SHP77 (cell line): ENCODE results near the gene GABRQ.
"Not testable (repeated sequence)": the region's sequence is repeated elsewhere in the genome, so short reads cannot be mapped to it uniquely, and the experiment has no call there.

Source experiments
- DNase-seq, 2 experiments: peaks; one replicate each; lab custom pipeline; 2025; lab: John Stamatoyannopoulos, UW

GABRQ gene

DNA sequence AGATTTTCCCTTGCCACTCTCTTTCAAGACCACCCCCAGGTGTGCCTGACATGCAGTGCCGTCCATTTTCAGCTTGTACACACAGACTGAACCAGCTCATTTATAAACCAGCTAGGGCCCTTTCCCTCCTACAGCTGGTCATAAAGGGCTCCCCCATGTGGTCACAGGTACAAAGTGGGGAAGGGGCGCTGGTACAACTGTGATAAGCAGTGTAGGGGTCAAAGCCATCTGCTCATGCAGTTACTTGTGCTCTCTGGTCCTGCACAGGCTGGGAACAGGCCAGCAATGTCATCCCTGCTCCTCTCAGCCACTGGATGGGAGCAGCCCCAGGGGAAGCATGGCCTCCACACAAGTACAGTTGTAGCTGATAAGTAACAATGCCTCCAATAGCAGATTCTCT is 20.6 kb downstream of the GABRQ start:
- DNase-seq = peak; percentile 0 to 2

DNA sequence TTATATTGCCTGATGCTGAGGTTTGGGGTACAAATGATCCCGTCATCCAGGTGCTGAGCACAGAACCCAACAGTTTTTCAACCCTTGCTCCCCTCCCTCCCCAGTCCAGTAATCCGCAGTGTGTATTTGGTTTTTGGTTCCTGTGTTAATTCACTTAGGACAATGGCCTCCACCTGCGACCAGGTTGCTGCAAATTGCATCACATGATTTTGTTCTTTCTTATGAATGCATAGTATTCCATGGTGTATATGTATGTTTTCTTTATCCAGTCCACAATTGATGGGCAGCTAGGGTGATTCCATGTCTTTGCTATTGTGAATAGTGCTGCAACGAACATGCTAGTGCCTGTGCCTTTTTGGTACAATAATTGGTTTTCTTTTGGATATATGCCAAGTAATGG is 25.4 kb downstream of the GABRQ start:
- no peak for DNase-seq

DNA sequence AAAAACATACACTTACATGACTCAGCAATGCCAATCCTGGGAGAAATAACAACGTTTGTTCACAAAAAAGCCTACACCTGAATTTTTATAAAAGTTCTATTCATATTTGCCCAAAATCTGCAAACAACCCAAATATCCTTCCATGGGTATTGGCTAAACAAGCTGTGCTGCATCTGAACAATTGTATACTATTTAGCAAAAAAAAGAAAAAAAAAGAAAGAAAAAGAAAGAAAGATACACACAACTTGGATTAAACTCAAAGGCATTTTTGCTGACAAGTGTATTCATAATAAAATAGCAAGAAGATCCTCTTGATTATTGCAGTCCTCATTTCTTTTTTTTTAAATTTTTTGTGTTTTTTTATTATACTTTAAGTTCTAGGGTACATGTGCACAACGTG is 36.4 kb downstream of the GABRQ start:
- no peak for DNase-seq

DNA sequence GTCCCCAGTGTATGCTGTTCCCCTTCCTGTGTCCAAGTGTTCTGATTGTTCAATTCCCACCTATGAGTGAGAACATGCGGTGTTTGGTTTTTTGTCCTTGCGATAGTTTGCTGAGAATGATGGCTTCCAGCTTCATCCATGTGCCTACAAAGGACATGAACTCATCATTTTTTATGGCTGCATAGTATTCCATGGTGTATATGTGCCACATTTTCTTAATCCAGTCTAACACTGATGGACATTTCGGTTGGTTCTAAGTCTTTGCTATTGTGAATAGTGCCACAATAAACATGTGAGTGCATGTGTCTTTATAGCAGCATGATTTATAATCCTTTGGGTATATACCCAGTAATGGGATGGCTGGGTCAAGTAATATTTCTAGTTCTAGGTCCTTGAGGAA is 37.0 kb downstream of the GABRQ start:
- DNase-seq = not testable (repeated sequence)

DNA sequence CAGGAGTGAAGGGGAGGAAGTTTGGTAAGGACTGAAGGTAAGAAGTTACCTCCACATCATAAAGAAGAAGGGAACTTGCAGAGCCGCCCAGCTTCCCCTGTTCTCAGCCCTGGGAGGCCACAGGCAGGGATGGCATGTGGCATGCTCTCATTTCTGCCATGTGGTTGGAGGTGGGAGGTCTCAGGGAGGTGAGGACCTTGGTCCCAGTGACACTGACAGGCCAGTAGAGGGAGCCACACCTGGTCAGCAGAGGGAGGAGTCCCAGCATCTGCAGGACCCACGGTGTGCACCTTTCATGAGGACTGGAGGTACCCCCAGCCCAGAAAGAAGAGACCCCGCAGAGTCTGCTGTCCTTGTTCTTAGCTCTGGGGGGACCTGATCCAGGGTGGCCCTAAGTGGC is 43.3 kb downstream of the GABRQ start:
- not testable (repeated sequence) for DNase-seq

DNA sequence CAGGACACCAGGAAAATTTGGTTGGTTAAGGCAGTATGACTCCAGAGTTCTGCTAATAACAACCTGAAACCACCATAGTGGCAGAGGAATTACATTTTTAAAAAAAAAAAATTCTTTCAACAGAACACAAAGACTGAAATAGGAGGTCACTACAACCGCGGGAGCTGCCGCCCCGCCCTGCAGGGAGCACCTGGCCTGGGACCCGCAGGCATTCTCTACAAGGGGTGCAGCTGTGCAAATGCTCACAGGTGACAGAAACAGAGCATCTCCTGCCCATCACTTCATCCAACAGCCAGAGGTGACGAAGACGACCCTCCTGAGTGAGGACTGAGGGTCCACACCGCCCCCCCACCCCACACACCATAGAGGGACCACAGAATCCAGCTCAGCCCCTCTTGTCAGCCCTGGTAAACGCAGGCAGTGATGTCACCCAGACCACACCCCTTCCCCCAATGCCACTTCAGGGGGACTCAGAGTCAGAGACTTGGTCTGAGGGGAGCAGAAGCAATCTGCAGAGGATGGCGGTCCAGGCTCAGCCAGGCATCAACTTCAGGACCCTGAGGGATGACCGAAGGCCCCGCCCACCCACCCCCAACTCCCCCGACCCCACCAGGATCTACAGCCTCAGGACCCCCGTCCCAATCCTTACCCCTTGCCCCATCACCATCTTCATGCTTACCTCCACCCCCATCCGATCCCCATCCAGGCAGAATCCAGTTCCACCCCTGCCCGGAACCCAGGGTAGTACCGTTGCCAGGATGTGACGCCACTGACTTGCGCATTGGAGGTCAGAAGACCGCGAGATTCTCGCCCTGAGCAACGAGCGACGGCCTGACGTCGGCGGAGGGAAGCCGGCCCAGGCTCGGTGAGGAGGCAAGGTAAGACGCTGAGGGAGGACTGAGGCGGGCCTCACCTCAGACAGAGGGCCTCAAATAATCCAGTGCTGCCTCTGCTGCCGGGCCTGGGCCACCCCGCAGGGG is 60.5 kb downstream of the GABRQ start, which contains the start of gene MAGEA3:
Gene MAGEA3 (plus strand): TSS at position 843 of the 980 bp plus-strand sequence. CDS start 2,039 bp downstream, outside the sequence.
- DNase-seq = not testable (repeated sequence)

DNA sequence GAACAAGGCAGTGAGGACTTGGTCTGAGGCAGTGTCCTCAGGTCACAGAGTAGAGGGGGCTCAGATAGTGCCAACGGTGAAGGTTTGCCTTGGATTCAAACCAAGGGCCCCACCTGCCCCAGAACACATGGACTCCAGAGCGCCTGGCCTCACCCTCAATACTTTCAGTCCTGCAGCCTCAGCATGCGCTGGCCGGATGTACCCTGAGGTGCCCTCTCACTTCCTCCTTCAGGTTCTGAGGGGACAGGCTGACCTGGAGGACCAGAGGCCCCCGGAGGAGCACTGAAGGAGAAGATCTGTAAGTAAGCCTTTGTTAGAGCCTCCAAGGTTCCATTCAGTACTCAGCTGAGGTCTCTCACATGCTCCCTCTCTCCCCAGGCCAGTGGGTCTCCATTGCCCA is 62.7 kb downstream of the GABRQ start:
- not testable (repeated sequence) for DNase-seq

DNA sequence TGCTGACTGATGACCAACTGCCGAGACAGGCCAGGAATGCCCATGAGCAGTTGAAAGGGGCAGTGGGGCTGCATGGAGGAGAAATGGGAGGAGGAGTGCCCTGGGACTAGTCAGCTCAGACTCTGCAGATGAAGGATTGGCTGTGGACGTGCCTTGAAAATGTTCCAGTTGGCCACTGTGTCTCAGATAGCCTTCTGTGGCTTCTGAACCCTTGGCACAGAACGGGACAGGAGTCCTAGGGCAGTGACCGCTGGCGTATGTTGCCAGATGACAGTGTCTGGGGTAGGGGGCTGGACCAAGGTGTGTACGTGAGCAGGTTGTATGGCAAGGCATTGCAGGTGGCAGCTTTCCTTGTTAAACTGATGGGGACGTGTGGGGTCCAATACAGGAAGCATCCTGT is 68.8 kb downstream of the GABRQ start:
- not testable (repeated sequence) for DNase-seq
